GM12892 (cell line): ENCODE results near the gene PRKD1.

ENCODE experiments used
- POLR2A ChIP-seq: IDR thresholded peaks from 2 replicates; pipeline ENCODE4 v1.6.1; 2011; ENCODE audit warnings: low read depth, low read length, control low read depth
- TAF1 ChIP-seq: IDR thresholded peaks from 2 replicates; pipeline ENCODE4 v1.6.1; 2011; ENCODE audit warnings: low read depth, mild to moderate bottlenecking, control low read depth, low read length, borderline replicate concordance

GRCh38 chr14:29842228-29842627 is 85.4 kb downstream of the PRKD1 start:
- TF ChIP-seq TAF1 = no peak
- no peak for TF ChIP-seq POLR2A
